Measurements from ENCODE around the gene GATA1.
"Not testable (repeated sequence)": the region's sequence is repeated elsewhere in the genome, so short reads cannot be mapped to it uniquely, and the experiment has no call there.

The GATA1 gene

DNA sequence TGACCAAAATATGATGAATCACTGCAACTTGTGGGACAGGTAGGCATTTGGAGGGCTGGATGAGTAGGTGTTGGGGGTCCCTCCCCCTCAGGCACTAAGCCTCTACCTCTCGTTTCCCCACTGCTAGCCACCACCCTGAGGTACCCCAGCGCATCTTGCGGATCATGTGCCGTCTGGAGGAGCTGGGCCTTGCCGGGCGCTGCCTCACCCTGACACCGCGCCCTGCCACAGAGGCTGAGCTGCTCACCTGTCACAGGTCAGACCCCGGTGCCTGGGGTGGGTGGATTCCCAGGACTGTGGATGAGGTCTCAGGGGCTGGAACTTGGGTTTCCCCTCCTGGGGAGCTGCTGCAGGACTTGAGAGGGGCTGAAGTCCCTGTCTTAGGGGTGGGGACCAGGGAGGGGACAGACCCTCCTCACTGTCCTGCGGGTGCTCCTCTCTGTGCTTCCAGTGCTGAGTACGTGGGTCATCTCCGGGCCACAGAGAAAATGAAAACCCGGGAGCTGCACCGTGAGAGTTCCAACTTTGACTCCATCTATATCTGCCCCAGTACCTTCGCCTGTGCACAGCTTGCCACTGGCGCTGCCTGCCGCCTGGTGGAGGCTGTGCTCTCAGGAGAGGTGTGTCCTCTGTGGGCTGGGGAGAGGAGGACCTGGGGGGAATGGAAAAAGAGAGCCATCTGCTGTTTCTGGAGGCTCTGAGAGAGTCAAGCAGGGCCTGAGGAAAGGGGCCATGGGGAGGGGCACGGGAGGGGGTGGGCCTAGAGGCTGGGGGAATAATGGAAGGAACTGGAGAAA, 29.8 kb downstream of the GATA1 start:
- DNase-seq, result no peak

GRCh38 chrX:48818098-48818497, 31.7 kb downstream of the GATA1 start:
- no peak for DNase-seq

DNA sequence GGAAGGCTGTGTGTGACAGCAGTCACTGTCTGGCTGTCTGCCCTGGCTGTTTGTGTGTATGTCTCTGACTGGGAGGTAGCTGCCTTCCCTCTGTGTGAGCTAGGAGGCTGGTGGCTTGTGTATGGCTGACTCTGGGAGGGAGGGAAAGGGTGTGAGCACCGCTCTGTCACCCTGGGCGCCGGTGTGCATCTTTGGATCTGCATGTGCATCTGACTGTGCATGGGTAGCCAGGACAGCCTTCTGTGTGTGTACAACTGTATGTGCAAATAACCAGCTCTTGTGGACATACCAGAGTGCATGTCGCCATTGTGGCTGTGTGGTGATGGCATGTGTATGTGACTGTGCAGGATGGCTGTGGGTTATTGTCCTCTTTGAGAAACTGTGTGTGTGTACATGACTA, 32.5 kb downstream of the GATA1 start:
- no peak for DNase-seq

- DNase-seq, result not testable (repeated sequence)
These were observed 33.0 kb downstream of the GATA1 start for GRCh38 chrX:48819394-48819793.

DNA sequence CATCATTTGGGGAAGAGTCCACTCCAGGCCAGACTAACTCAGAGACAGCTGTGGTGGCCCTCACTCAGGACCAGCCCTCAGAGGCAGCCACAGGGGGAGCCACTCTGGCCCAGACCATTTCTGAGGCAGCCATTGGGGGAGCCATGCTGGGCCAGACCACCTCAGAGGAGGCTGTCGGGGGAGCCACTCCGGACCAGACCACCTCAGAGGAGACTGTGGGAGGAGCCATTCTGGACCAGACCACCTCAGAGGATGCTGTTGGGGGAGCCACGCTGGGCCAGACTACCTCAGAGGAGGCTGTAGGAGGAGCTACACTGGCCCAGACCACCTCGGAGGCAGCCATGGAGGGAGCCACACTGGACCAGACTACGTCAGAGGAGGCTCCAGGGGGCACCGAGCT, 36.7 kb downstream of the GATA1 start:
- no peak for DNase-seq

DNA sequence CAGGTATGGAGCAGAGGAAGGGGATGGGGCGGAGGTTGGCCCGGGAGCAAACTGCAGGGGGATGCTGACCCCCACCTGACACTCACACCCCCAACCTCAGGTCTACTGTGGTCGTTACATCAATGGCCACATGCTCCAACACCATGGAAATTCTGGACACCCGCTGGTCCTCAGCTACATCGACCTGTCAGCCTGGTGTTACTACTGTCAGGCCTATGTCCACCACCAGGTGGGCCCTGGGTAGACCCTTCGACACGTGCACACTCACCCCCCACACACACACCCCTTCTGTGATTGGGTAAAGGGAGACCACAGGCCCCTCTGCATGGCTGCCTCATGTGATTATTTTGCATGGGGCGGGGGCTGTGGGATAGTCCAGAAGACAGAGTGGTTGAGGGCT, 37.7 kb downstream of the GATA1 start:
- no peak for DNase-seq

DNA sequence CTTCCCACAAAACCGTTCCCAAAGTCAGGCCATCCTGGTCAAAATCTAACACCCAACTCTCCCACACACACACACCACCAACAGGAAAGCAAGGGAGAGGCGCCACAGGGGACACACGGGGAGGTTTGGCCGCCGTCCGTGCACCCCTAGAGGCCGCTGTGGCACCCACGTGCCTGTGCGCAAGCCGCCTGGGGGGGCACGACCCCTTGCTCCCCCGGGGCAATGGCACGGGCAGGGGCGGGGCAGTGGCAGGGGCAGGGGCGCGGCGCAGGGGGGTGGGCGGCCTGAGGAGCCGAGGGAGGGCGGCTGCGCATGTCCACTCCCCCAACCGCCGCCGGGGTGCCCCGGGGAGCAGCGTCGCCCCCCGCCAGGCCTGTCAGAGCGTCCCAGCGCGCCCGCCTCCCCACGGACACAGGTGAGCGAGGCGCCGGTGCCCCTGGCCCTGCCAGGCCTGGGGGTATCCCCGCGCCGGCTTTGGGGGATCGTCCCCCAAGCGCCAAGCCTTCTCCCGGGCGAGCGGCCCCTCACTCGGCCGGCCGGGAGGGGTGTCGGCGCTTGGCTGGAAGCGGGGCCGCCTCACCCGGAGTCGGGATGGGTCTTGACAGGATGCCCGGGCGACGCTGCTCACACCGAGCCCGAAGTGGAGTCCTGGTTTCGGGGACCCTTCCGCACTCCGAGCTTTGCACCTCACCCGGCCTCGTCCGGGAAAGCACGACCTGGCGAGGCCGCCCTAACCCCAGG, 39.9 kb downstream of the GATA1 start, which contains the start of gene ERAS:
Gene ERAS, plus strand, starts transcription at position 379 of the 741 bp plus-strand sequence. CDS start 2,611 bp downstream, outside the sequence.
- DNase-seq, result no peak

- DNase-seq, result no peak
These were observed 40.7 kb downstream of the GATA1 start for GRCh38 chrX:48826876-48827653.

DNA sequence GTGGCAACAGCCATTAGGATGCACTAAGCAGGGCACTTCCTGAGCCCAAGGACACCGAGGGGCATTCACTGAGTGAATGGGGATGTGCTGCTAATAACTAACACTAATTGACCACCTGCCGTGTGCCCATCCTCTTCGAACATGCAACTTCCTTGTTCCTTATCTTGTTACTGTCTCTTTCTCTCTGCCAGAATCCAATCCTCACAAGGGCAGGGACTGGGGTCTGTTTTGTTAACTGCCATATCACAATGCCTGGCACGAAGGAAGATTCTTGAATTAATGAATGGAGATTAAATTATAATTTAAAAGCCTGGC, 41.2 kb downstream of the GATA1 start:
- no peak for DNase-seq

DNA sequence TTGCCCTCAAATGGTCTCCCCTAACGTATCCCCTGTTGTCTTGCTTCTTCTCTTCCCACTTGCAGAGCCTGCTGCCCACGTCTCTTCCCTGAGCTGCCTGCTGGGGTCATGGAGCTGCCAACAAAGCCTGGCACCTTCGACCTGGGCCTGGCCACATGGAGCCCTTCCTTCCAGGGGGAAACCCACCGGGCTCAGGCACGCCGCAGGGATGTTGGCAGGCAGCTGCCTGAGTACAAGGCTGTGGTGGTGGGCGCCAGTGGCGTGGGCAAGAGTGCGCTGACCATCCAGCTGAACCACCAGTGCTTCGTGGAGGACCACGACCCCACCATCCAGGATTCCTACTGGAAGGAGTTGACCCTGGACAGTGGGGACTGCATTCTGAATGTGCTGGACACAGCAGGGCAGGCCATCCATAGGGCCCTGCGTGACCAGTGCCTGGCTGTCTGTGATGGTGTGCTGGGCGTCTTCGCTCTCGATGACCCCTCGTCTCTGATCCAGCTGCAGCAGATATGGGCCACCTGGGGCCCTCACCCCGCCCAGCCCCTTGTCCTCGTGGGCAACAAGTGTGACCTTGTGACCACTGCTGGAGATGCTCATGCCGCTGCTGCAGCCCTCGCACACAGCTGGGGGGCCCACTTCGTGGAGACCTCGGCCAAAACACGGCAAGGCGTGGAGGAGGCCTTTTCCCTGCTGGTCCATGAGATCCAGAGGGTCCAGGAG, 42.8 kb downstream of the GATA1 start:
- DNase-seq, result no peak

DNA sequence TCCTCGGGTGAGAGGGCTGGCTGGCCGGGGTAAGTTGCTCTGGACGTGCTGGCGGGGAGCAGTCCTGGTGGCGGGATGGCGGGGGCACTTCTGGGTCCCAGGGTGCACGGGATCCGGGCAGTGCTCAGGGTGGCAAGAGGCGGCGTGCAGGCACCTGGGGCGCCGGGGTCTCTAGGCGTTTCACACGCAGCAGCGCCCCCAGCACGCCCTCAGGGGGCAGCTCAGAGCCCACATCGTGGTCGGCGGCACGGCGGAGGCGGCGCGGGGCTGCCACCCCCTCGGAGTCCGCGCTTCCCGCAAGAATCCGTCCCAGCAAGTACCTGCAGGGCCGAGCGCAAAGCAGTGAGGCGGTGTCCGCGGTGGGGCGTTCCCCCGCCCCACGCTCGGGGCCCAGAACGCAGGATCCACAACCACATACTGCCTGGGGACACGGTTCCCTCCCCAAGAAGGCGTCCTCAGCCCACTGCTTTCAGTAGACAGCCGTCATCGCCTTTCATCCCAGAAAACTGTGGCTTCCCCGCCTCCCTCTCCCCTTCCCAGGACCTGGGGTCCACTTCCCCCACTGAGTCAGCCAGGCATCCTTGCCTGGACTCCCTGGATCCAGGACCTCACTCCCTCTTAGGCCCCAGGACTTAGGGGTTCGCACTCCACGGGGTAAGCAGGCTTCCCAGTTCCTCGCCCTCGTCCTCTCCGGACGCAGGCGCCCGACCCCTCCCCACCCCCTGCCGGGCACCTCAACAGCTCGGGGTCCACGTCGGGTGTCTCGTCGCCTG, 44.9 kb downstream of the GATA1 start:
- no peak for DNase-seq

DNA sequence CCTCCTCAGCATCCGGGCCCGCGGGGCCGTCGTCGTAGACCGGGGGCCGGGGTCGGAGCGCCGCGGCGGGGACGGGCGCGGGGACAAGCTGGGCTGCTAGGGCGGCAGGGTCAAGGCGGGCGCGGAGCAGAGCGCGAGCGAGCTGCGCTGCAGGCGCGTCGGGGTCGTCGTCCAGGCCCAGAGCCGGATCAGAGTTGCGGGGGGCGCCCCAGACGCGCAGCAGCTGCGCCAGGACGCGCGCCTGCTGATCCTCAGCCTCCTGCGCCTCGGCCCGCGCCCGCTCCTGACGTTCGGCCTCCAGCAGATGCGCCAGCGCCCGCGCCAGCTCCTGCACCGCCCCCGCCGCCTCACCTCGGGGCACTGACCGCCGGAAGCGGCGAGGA, 45.5 kb downstream of the GATA1 start:
- no peak for DNase-seq

DNA sequence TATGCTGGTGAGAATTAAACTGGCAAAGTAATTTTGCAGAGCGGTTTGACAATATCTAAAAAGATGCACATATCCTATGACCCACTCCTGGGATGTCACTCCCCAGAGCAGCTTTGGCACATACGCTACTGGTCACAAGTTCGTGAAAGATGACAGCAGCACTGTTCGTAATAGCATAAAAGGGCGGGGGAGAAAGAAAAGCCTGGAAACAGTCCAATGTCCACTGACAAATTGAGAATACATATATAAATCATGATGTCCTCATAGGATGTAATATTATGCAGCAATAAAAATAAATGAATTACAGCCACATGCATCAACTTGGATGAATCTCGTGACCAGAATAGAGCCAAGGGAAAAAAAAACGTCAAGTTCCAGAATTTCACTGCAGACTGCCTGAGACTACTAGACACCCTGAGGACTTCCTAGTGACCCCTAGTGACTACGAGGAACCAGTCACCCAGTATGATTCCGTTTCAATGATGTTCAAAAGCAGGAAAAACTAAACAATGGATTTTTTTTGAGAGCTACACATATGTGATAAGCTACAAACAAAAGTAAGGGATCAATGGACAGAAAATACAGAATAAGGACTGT, 47.2 kb downstream of the GATA1 start:
- no peak for DNase-seq

DNA sequence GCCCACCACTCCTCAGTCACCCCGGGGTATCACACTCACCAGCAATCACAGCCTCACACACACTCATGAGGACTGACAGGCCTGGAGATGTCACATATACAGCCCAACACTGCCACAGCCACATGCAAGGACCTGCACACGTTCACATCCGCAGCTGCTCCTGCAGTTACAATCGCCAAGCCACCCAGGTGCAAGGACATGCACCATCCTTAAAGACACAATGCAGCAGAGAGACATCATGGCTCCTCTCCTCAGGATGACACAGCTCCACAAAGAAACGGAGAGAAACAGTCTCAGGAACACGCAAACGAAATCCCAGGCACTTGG, 48.0 kb downstream of the GATA1 start:
- no peak for DNase-seq

DNA sequence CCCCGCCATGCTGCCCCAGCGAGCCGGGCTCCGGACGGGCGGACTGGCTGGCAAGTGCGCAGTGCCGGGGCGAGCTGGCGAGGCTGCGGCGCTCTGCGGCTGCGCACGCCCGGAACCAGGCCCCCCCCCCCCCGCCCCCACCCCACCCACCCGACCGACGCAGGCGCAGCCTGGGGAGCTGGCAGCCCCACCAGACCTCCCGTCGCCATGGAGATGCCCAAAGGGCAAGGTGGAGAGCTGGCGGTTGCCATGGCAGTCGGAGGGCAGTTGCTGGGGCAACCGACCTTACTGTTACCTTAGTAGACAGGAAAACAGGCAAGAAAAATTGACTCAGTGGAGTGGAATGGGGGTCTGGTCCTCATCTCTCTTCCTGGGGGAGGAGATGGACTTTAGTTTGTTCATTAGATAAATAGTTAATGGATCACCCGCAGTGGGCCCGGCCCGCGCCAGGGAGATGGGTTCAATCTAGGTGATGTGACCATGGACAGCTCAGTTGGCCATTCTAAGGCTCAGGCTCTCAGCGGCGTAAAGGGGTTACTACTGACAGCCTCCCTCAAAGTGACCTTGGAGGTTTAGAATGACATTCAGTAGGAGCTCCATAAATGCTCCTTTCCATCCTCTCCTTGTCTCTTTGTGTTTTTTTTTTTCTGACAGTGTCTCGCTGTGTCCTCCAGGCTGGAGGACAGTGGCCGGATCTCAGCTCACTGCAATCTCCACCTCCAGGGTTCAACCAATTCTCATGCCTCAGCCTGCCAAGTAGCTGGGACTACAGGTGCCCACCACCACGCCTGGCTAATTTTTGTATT, 49.3 kb downstream of the GATA1 start, which contains the start of gene PCSK1N:
Gene PCSK1N, minus strand, starts transcription at position 87 of the 806 bp plus-strand sequence. Its CDS starts 78 bp downstream, at position 9.
- DNase-seq, result no peak

DNA sequence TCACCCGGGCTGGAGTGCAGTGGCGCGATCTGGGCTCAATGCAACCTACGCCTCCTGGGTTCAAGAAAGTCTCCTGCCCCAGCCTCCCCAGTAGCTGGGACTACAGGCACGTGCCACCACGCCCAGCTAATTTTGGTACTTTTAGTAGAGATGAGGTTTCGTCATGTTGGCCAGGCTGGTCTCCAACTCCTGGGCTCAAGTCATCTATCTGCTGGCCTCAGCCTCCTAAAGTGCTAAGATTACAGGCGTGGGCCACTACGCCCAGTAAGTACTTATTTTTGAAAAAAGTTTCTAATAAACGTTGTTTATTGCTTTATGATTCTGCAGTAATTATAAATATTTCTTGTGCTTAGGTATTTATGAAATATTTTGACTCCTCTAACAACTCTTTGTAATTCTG, 53.3 kb downstream of the GATA1 start:
- no peak for DNase-seq

All from SIG-M5 (cell line).